Body of pancreas (tissue), 4 donors: ENCODE measurements around the gene SRD5A1. TPM values are rescaled to one million over a fixed set of nuclear protein-coding genes. Genes with fewer than 3 reads are reported as not detected.
"Not testable (repeated sequence)": the region's sequence is repeated elsewhere in the genome, so short reads cannot be mapped to it uniquely, and the experiment has no call there.

Source experiments
- ATAC-seq: fragments of 150-250 bp; one replicate; pipeline ENCODE4 v1.9.1; 2016
- DNase-seq, 4 donors: peaks; one replicate each; pipeline ENCODE4 v3.0.0-alpha.2; 2019
- H3K27ac ChIP-seq, 4 donors: fragments of 200-600 bp; sonication (generic); 1 replicate in 3 of 4; 2 replicates in 1 of 4; pipeline versions ENCODE4 v1.5.1 to v1.6.1; 2016 to 2019; ENCODE audit warnings: mild to moderate bottlenecking in 1 of 4, mixed read lengths in 1 of 4, moderate library complexity in 1 of 4
- H3K27me3 ChIP-seq, 2 donors: fragments of 200-600 bp; sonication (generic); one replicate each; pipeline ENCODE4 v1.6.0; 2016; ENCODE audit warnings: mild to moderate bottlenecking in 1 of 2
- H3K36me3 ChIP-seq, 2 donors: fragments of 200-600 bp; sonication (generic); replicated peaks in 1 of 2; 2 replicates each; pipeline ENCODE4 v1.5.1; 2016; ENCODE audit warnings: low read depth in 2 of 2; ENCODE audit not compliant: insufficient read depth in 1 of 2
- H3K4me1 ChIP-seq: fragments of 200-600 bp; sonication (generic); one replicate; pipeline ENCODE4 v1.6.0; 2016
- H3K4me3 ChIP-seq, 2 donors: fragments of 200-600 bp; sonication (generic); 1 replicate in 1 of 2; 2 replicates in 1 of 2; pipeline ENCODE4 v1.5.1; 2016 to 2019
- H3K9me3 ChIP-seq, 3 donors: fragments of 200-600 bp; sonication (generic); 1 replicate in 2 of 3; 2 replicates in 1 of 3; pipeline ENCODE4 v1.5.1; 2016
- CTCF ChIP-seq, 7 experiments: fragments of 450-650 bp in 4 of 7; fragments of 200-600 bp in 3 of 7; sonication (generic) in 3 of 7; IDR thresholded peaks; one replicate each; pipeline ENCODE4 v1.5.1; 2016 to 2019; ENCODE audit warnings: antibody characterized with exemption in 7 of 7
- POLR2A ChIP-seq, 3 donors: fragments of 450-650 bp; IDR thresholded peaks; one replicate each; pipeline ENCODE4 v1.6.1; 2016; ENCODE audit warnings: antibody characterized with exemption in 3 of 3, mild to moderate bottlenecking in 2 of 3
- WGBS, 2 donors: methylation state at CpG; one replicate each; pipeline ENCODE4 v1.1.5; 2017; 5-methylcytosine and 5-hydroxymethylcytosine counted together
- intact Hi-C: fragments of 100-400 bp; cut with DNase I; formaldehyde crosslinking; loops from one replicate; pipeline ENCODE4 v1.15.1; 2023
- total RNA-seq, 2 donors: library from RNA; depleted of rRNA; stranded (reverse); fragments of >200 nt; gene quantifications; one replicate each; pipeline ENCODE4 v1.1.0, GENCODE V29; 2016

The SRD5A1 gene
- total RNA-seq, 2 donors from 2014 or later: 1.6 to 4.2 TPM

GRCh38 chr5:6667648-6668047 lies 34.4 kb downstream of the SRD5A1 start:
- 89 to 92% methylated on average over 5 of the region's 5 CpGs for WGBS, 2 donors
- H3K27me3 ChIP-seq: no peaks in the 10 kb centered on the region
- no peaks in the 10 kb centered on the region for H3K9me3 ChIP-seq
- no peak for TF ChIP-seq CTCF (IDR thresholded peaks at IDR 0.05)
- no peak for TF ChIP-seq POLR2A (IDR thresholded peaks at IDR 0.05)
- ATAC-seq: no peak
- H3K4me1 ChIP-seq: no peaks in the 10 kb centered on the region
- intact Hi-C loops: no loop called here
- H3K27ac ChIP-seq: no peak overlapping the region
- H3K4me3 ChIP-seq: no peak overlapping the region
- no peaks in the 10 kb centered on the region for H3K36me3 ChIP-seq
- DNase-seq: no peak

GRCh38 chr5:6668717-6669116 lies 35.5 kb downstream of the SRD5A1 start:
- H3K9me3 ChIP-seq, H3K36me3 ChIP-seq, intact Hi-C loops, DNase-seq, H3K27me3 ChIP-seq, H3K4me3 ChIP-seq, H3K4me1 ChIP-seq, H3K27ac ChIP-seq, ATAC-seq: not testable (repeated sequence)
- 76 to 80% methylated on average over 6 to 9 of the region's 9 CpGs for WGBS, 2 donors

GRCh38 chr5:6673031-6673430 lies 39.8 kb downstream of the SRD5A1 start:
- ATAC-seq: no peak

GRCh38 chr5:6673963-6674362 lies 40.7 kb downstream of the SRD5A1 start:
- Histone ChIP-seq H3K27ac (no peak overlapping the region), H3K36me3 (no peaks in the 10 kb centered on the region), H3K4me1 (no peaks in the 10 kb centered on the region), H3K27me3 (no peaks in the 10 kb centered on the region), H3K9me3 (no peaks in the 10 kb centered on the region), H3K4me3 (no peak overlapping the region)
- ATAC-seq (no peak), DNase-seq (no peak)
- intact Hi-C loops: no loop called here
- WGBS, 2 donors: 62 to 78% methylated on average over 1 of the region's 1 CpG
- no peak for TF ChIP-seq POLR2A (IDR thresholded peaks at IDR 0.05)
- no peak for TF ChIP-seq CTCF (IDR thresholded peaks at IDR 0.05)

More at GRCh38 chr5:6673031-6673430, 39.8 kb downstream of the SRD5A1 start:
- H3K36me3 ChIP-seq: no peaks in the 10 kb centered on the region
- DNase-seq: no peak
- 71 to 86% methylated on average over 5 of the region's 5 CpGs for WGBS, 2 donors
- no peak overlapping the region for H3K27ac ChIP-seq
- H3K9me3 ChIP-seq: no peaks in the 10 kb centered on the region
- H3K4me1 ChIP-seq: no peaks in the 10 kb centered on the region
- intact Hi-C loops: no loop called here
- H3K27me3 ChIP-seq: no peaks in the 10 kb centered on the region
- TF ChIP-seq POLR2A (IDR thresholded peaks at IDR 0.05): no peak
- TF ChIP-seq CTCF (IDR thresholded peaks at IDR 0.05): no peak
- no peak overlapping the region for H3K4me3 ChIP-seq

GRCh38 chr5:6674421-6674820 lies 41.2 kb downstream of the SRD5A1 start:
- no peaks in the 10 kb centered on the region for H3K36me3 ChIP-seq
- intact Hi-C loops: no loop called here
- WGBS, 2 donors: 87% methylated on average over 3 of the region's 3 CpGs
- H3K27me3 ChIP-seq: no peaks in the 10 kb centered on the region
- DNase-seq: no peak
- no peak overlapping the region for H3K27ac ChIP-seq
- TF ChIP-seq CTCF (IDR thresholded peaks at IDR 0.05): no peak
- no peak for TF ChIP-seq POLR2A (IDR thresholded peaks at IDR 0.05)
- H3K9me3 ChIP-seq: no peaks in the 10 kb centered on the region
- no peak overlapping the region for H3K4me3 ChIP-seq
- no peak for ATAC-seq
- no peaks in the 10 kb centered on the region for H3K4me1 ChIP-seq
